Ramos (cell line): ENCODE data around the gene IL36G.

Experiments
- in situ Hi-C: fragments of 300-500 bp; cut with MboI; formaldehyde crosslinking; loops from one replicate; pipeline ENCODE4 v1.14.3; 2022; ENCODE audit warnings: low sequenced_read_pairs; ENCODE audit not compliant: unreplicated experiment

The IL36G gene

DNA sequence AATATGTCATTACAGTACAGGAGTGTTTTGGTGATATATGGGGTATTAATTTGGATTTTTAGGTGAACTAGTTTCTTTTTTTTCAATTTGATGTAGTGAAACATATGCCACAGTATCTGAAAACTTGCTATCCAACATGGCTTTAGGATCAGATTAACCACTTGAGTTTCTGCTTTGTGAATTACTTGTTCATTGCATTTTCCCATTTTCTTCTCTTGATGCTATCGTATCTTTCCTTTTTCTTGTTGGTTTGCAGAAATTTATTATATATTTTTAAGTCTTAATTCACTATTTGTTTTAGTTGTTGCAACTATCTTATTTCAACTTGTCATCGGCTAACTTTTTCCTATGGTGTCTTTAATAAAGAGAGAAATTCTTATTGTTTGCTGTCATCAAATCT lies 36.3 kb downstream of the IL36G start:
- in situ Hi-C loops = no loop called here

- in situ Hi-C loops = no loop called here
These were observed 37.2 kb downstream of the IL36G start for GRCh38 chr2:113015042-113015441.

DNA sequence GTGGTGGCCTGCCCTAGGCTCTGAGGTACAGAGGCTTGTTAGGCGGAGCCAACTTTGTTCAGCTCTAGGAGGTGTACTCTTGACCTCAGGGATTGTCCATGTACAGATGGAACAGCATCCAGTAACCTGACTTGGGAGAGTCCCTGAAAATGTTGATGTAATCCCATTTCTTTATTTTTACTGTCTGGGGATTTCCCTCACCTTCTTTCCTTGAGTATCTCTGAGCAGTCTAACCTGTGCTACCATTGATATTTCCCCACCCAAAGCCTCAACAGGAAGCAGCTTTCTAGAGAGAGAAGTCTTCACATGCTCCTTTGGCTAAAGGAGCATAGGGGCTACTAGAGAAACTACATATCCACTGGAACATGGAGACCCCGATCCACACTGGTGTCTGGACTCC lies 37.8 kb downstream of the IL36G start:
- in situ Hi-C loops = no loop called here

- in situ Hi-C loops = no loop called here
These were observed 40.7 kb downstream of the IL36G start for GRCh38 chr2:113018509-113018908.

DNA sequence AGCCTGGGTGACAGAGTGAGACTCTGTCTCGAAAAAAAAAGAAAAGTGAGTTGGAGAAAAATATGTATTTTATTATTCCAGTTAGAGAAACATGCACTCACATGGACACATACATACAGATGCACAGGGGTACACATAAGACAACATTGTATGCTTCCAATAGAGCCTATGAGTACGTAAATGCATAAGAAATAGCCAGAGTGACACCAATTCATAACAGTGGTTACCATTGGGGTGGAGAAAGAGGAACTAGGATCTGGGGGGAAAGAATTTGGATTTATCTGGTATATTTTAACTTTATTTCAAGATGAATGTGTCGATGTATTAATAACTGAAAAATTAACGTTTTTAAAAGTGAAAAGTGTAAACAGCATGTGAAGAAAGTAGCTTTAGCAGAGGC lies 43.5 kb downstream of the IL36G start:
- in situ Hi-C loops = no loop called here

DNA sequence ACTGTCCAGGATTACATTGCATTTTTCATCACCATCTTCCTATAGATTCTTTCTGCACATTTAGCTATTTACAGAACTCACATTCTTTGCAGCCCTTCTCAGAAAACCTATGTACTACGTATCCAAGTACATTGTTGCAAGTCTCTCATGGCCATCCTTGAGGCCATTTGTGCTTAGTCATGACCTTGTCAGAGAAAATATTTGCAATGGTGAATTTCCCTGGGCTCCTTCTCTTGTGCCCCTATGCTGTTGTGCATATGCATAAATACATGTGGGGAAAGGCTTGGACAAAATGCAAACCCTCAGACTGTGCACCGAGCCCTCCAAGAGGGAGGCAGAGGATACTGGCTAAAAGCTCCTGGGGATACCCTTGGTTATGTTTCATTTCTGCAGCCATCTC lies 47.0 kb downstream of the IL36G start:
- in situ Hi-C loops = no loop called here

GRCh38 chr2:113025737-113026136 lies 47.9 kb downstream of the IL36G start:
- in situ Hi-C loops = no loop called here

GRCh38 chr2:113027691-113028090 lies 49.9 kb downstream of the IL36G start:
- in situ Hi-C loops = no loop called here

GRCh38 chr2:113028112-113028511 lies 50.3 kb downstream of the IL36G start:
- in situ Hi-C loops = no loop called here

DNA sequence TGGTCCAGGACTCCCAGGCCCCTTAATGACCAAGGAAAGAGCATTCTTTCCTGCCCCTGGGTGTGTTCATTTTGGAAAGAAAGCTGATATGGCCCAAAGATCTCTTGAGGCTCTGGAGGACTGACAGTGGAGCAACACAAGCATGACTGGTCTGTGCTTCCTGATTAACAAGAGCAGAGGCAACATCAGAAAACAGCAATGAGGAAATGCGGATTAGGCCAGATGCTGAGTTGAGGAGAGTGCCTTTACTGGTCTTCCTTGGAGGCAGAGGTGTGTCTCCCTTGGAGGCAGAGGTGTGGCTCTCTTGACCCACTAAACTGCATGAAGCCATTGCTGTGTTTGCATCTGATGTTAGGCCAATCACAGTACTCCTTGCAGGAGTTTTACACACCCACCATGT lies 54.9 kb downstream of the IL36G start:
- in situ Hi-C loops = no loop called here

GRCh38 chr2:113034016-113034415 lies 56.2 kb downstream of the IL36G start:
- in situ Hi-C loops = no loop called here
